GM21825 (cell line): Measurements from ENCODE around the gene COX6A2.
"Not testable (repeated sequence)": the region's sequence is repeated elsewhere in the genome, so short reads cannot be mapped to it uniquely, and the experiment has no call there.

Source experiments
- ATAC-seq: cut with Tn5 transposase; IDR thresholded peaks from one replicate; pipeline ENCODE4 v1.9.1; 2021; ENCODE audit warnings: mild to moderate bottlenecking, moderate library complexity; ENCODE audit not compliant: unreplicated experiment

COX6A2 gene

DNA sequence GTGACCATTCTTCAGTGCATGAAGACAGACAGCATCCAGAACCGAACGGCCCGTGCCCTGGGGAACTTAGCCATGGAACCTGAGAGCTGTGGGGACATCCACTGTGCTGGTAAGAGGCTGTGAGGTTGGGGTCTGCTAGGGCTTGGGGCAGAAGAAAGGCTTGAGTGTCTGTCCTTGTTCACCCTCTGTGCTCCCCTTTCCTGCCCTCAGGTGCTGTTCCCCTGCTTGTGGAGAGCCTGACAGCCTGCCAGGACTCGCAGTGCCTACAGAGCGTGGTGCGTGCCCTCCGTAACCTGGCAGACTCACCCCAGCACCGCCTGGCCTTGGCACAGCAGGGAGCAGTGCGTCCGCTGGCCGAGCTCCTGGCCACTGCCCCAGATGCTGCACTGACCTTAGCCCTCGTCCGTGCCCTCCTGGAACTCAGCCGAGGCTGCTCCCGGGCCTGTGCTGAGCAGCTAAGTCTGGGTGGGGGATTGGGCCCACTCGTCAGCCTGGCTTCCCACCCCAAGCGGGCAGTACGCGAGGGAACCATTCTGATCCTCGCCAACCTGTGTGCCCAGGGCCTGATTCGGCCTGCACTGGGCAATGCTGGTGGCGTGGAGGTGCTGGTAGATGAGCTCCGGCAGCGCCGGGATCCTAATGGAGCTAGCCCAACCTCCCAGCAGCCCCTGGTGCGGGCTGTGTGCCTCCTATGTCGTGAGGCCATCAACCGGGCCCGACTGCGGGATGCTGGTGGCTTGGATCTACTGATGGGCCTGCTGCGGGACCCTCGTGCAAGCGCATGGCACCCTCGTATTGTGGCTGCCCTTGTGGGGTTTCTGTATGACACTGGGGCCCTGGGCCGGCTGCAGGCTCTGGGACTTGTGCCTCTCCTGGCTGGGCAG is 34.0 kb upstream of the COX6A2 start:
- ATAC-seq: no peak

GRCh38 chr16:31461201-31461920 is 33.2 kb upstream of the COX6A2 start:
- ATAC-seq: no peak

GRCh38 chr16:31460582-31461002 is 32.4 kb upstream of the COX6A2 start:
- ATAC-seq: no peak

DNA sequence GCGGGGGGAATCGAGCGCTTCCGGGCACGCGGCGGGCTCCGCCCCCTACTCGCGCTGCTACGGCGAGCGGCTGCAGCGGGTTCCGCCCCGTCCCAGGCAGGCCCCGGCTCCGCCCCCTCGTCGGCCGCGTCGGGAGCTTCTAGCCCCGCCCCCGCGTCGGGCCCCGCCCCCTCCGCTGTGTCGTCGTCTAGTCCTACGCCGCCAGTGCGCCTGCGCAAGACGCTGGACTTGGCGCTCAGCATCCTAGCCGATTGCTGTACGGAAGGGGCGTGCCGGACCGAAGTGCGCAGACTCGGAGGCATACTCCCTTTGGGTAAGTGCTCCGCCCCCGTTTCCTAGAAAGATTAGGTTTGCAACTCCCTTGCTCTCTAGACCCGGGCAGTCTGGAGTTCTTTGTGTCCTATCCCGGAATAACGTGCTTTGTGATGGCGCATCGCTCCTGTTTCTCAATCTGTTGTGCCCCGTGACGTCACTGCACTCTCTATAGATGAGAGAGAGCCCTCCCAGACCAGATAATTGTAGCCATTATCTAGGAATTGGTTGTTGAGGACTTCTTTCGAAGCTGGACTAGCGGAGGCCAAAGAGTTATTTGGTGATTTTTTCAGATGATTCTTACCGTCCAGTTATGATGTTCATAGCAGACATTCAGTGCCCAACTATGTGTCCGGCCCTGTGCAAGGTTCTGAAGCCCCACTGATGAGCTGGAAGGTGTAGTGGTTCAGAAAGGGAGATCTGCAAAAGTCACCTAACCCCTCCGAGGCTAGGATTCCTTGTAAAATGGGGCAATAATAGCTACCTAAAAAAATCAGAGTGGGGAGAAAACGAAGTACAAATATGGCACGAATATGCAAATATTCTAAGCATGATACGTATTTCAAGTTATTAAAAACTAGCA is 31.8 kb upstream of the COX6A2 start:
- ATAC-seq: peak; percentile 63

- peak; percentile 66 for ATAC-seq
Observed at GRCh38 chr16:31458844-31459686, 30.9 kb upstream of the COX6A2 start, which contains the start of gene ARMC5. Gene ARMC5 (plus strand): TSS chr16:31459501. CDS start chr16:31459525, 24 bp downstream.

DNA sequence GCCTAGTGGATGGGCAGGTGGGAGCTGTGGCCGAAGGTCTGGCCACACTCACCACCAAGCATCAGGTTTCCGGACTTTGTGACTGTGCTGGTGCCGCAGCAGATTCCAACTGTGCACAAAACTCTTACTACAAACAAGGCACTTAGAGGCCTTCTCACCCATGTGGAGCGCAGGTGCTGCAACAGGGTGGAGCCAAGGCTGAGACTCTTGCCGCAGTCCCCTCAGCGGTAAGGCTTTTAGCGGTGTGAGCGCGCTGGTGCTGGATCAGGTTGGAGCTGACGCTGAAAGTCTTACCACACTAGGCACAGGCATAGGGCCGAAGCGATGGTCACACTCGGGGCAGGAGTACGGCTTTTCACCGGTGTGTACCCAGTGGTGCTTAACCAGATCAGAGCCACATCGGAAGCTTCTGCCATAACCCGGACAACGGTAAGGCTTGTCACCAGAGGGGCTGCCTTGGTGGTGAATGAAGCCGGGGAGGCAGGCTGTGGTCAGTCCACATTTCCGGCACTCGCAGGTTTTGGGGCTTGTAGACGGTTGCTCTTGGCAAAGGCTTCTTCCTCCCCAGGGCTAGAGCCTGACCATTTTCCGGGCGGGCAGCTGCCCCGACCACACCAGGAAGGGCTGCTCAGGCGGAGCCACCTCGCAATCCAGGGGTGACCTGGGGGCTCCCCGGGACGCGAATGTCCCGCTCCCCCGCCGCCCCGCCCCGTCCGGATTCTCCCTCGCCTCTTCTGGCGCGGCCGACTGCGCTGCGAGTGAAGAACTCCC is 30.1 kb upstream of the COX6A2 start:
- peak; percentile 12 for ATAC-seq

- no peak for ATAC-seq
Observed at GRCh38 chr16:31456988-31457360, 28.8 kb upstream of the COX6A2 start.

DNA sequence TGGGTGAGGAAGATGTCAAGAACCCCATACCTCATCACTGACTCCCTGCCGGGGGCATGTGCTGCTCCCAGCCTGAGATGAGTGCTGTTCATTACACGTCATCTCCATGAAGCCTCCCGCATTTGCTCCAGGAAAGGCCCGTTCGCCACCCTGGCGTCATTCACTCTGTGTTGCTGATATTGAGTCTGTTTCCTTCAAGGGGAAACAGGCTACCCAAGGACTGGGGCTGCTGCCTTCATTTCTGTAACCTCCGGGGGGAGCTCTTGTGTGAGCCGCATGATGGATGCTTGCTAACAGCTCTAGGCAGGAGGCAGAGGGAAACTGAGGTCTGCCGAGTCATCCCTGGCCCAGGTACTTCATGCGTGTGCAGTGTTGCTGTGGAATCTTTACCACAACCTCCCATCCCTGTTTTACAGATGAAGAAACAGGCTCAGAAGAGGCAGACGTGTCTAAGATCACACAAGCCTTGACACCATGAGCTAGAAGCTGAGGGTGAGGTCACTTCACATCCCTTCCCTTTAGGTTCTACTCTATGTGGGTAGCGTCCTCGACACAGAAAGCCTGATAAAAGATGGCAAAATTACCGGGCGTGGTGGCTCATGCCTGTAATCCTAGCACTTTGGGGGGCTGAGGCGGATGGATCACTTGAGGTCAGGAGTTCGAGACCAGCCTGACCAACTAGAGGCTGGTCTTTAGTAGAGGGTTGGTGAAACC is 27.6 kb upstream of the COX6A2 start:
- no peak for ATAC-seq

- ATAC-seq: no peak
Observed at GRCh38 chr16:31453255-31454204, 25.4 kb upstream of the COX6A2 start.

GRCh38 chr16:31452631-31453106 is 24.5 kb upstream of the COX6A2 start:
- no peak for ATAC-seq

DNA sequence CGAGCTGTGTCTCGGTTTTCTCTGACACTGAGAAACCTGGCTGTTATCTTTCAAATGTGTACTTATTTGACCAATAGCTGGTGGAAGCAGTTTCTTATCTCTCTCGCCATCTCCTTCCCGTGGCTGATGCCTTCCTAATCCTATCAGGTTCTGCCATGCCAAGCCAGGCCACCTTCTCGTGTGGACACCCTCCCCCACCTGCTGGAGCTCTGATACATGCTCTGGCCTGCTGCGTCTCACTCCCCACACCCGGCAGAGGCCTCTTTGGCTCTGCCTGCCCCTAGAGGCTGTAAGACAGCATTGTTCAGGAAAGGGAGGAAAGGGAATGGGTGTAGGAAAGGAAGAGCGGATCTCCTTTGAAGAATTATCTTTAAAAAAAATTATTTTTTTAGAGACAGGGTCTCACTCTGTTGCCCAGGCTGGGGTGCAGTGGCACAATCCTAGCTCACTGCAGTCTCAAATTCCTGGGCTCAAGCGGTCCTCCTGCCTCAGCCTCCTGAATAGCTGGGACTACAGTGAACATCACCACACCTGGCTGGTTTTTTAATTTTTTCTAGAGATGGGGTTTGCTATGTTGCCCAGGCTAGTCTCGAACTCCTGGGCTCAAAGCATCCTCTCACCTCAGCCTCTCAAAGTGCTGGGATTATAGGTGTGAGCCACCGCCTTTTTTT is 23.7 kb upstream of the COX6A2 start:
- no peak for ATAC-seq

GRCh38 chr16:31451201-31451600 is 23.0 kb upstream of the COX6A2 start:
- no peak for ATAC-seq

- ATAC-seq: not testable (repeated sequence)
Observed at GRCh38 chr16:31445931-31446330, 17.8 kb upstream of the COX6A2 start.

- ATAC-seq: no peak
Observed at GRCh38 chr16:31441956-31442355, 13.8 kb upstream of the COX6A2 start.

DNA sequence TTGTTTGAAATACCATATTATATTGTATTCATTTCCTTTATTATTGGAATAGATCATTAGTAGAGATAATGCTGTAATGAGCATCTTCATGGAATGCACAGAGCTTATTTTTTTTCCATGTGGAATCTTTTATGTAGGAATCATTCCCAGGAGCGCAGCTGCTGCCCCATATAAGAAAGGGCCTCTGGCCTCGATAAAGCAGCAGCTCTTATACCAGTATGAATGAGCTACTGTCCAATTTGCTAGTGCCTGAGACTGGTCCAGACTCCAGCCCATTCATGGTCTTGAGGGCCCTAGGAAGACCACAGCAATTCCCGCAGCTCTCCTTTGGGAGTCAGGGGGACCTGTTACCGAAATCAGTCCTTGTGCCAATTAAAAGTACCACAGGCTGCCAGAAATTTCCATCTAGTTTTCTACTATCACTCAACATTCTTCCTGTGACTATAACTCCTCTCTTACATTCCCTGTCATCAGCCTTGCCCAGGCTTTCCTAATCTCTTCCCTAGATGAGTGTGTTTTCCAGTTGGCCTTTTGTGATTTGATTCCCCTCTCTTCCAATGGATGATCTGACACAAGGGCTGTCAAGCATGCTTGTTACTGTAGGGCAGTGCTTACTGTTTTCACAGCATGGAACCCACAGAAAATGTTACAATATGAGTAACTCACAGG is 12.5 kb upstream of the COX6A2 start:
- no peak for ATAC-seq

DNA sequence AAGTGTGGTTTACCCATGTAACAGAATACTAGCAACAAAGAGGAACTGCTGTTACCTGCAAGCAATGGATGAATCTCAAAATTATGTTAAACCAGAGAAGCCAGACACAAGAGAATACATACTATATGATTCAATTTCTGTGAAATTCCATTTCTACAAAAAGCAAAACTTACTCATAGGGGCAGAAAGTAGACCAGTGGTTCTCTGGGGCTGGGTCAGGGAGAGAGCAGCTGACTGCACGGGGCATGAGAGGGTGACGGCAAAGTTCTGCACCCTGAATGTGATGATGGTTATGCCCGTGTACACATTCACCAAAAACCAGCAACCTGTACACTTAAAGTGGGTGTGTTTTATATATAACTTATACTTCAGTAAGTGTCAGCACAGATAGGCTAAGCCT is 11.4 kb upstream of the COX6A2 start:
- ATAC-seq: no peak
